Osteocyte (in vitro differentiated cells): Measurements from ENCODE around the gene NEK10. TPM values are rescaled to one million over a fixed set of nuclear protein-coding genes. Genes with fewer than 3 reads are reported as not detected.

Experiments used
- DNase-seq: peaks from one replicate; pipeline ENCODE4 v3.0.0; 2021; ENCODE audit warnings: mixed read lengths; ENCODE audit not compliant: unreplicated experiment; ENCODE audit errors: extremely low spot score
- H3K27ac Mint-ChIP-seq: one replicate; pipeline ENCODE4 v1.8.0; 2021; ENCODE audit warnings: mild to moderate bottlenecking, mixed read lengths; ENCODE audit not compliant: unreplicated experiment
- H3K27me3 Mint-ChIP-seq: one replicate; pipeline ENCODE4 v1.8.0; 2021; ENCODE audit warnings: mixed read lengths; ENCODE audit not compliant: unreplicated experiment
- H3K36me3 Mint-ChIP-seq: one replicate; pipeline ENCODE4 v1.8.0; 2021; ENCODE audit warnings: mixed read lengths; ENCODE audit not compliant: unreplicated experiment
- H3K4me1 Mint-ChIP-seq: one replicate; pipeline ENCODE4 v1.8.0; 2021; ENCODE audit warnings: mixed read lengths; ENCODE audit not compliant: unreplicated experiment
- H3K4me3 Mint-ChIP-seq: one replicate; pipeline ENCODE4 v1.8.0; 2021; ENCODE audit warnings: mild to moderate bottlenecking, moderate library complexity, mixed read lengths; ENCODE audit not compliant: unreplicated experiment
- H3K9me3 Mint-ChIP-seq: one replicate; pipeline ENCODE4 v1.8.0; 2021; ENCODE audit warnings: mixed read lengths; ENCODE audit not compliant: unreplicated experiment
- CTCF ChIP-seq: fragments of 200-600 bp; sonication (generic); IDR thresholded peaks from 2 replicates; pipeline ENCODE4 v1.5.0; 2021; ENCODE audit warnings: antibody characterized with exemption, mild to moderate bottlenecking, moderate library complexity
- total RNA-seq: library from RNA; stranded (reverse); gene quantifications from 2 replicates; pipeline ENCODE4 v1.2.1, GENCODE V29; 2021

NEK10 gene
- total RNA-seq, 1 donor from 2014 or later, result 6.8 TPM

- TF ChIP-seq CTCF, result no peak
- Mint-ChIP-seq H3K4me3 (no peak overlapping the region), H3K9me3 (no peaks in the 10 kb centered on the region), H3K36me3 (peaks cover 4% of the 10 kb centered on the region), H3K4me1 (peaks cover 4% of the 10 kb centered on the region), H3K27me3 (no peaks in the 10 kb centered on the region), H3K27ac (no peak overlapping the region)
- DNase-seq, result no peak
Measured at GRCh38 chr3:27130796-27131195, 238.4 kb downstream of the NEK10 start.

GRCh38 chr3:27127879-27128278, 241.3 kb downstream of the NEK10 start:
- no peak for TF ChIP-seq CTCF
- Mint-ChIP-seq H3K27me3 (no peaks in the 10 kb centered on the region), H3K4me1 (no peaks in the 10 kb centered on the region), H3K4me3 (no peak overlapping the region), H3K36me3 (peaks cover 4% of the 10 kb centered on the region), H3K27ac (no peak overlapping the region), H3K9me3 (no peaks in the 10 kb centered on the region)
- DNase-seq, result no peak

GRCh38 chr3:27127195-27127594, 242.0 kb downstream of the NEK10 start:
- Mint-ChIP-seq H3K36me3 (peaks cover 4% of the 10 kb centered on the region), H3K4me3 (no peak overlapping the region), H3K4me1 (no peaks in the 10 kb centered on the region), H3K9me3 (no peaks in the 10 kb centered on the region), H3K27ac (no peak overlapping the region), H3K27me3 (no peaks in the 10 kb centered on the region)
- DNase-seq, result no peak
- no peak for TF ChIP-seq CTCF

GRCh38 chr3:27125821-27126501, 243.2 kb downstream of the NEK10 start:
- H3K4me1 Mint-ChIP-seq, result no peaks in the 10 kb centered on the region
- H3K27ac Mint-ChIP-seq, result no peak overlapping the region
- no peak for TF ChIP-seq CTCF
- H3K27me3 Mint-ChIP-seq, result no peaks in the 10 kb centered on the region
- no peak overlapping the region for H3K4me3 Mint-ChIP-seq
- peaks cover 7% of the 10 kb centered on the region for H3K36me3 Mint-ChIP-seq
- H3K9me3 Mint-ChIP-seq, result no peaks in the 10 kb centered on the region
- no peak for DNase-seq

- Mint-ChIP-seq H3K36me3 (peaks cover 12% of the 10 kb centered on the region), H3K4me1 (no peaks in the 10 kb centered on the region), H3K27me3 (no peaks in the 10 kb centered on the region), H3K4me3 (no peak overlapping the region), H3K9me3 (peaks cover 4% of the 10 kb centered on the region), H3K27ac (no peak overlapping the region)
- no peak for TF ChIP-seq CTCF
- DNase-seq, result no peak
Measured at GRCh38 chr3:27119639-27120038, 249.5 kb downstream of the NEK10 start.
